Lung (tissue), 12 donors: ENCODE results near the gene LRRK2. TPM values are rescaled to one million over a fixed set of nuclear protein-coding genes. Genes with fewer than 3 reads are reported as not detected.

Source experiments
- ATAC-seq: fragments of 200-7000 bp; cut with Tn5 transposase; one replicate; pipeline ENCODE4 v1.9.1; 2020; ENCODE audit warnings: moderate number of reproducible peaks; ENCODE audit not compliant: insufficient read depth, low FRiP score
- DNase-seq, 3 donors: peaks; one replicate each; pipeline ENCODE4 v3.0.0-alpha.2; 2013 to 2017
- H3K27ac ChIP-seq, 2 donors: one replicate each; pipeline ENCODE4 v1.5.1; 2013; ENCODE audit warnings: mild to moderate bottlenecking in 2 of 2, moderate library complexity in 2 of 2, control low read depth in 1 of 2, inconsistent platforms in 1 of 2, low read depth in 1 of 2, low read length in 1 of 2
- H3K27me3 ChIP-seq, 3 donors: one replicate each; pipeline ENCODE4 v1.5.1; 2013; ENCODE audit warnings: low read length in 2 of 3; ENCODE audit not compliant: control insufficient read depth in 3 of 3, insufficient read depth in 3 of 3
- H3K36me3 ChIP-seq, 4 donors: one replicate each; pipeline ENCODE4 v1.5.1; 2013; ENCODE audit warnings: low read length in 4 of 4, mild to moderate bottlenecking in 1 of 4, moderate library complexity in 1 of 4; ENCODE audit not compliant: control insufficient read depth in 4 of 4, insufficient read depth in 4 of 4
- H3K4me1 ChIP-seq, 5 donors: one replicate each; pipeline ENCODE4 v1.5.1; 2013; ENCODE audit warnings: low read length in 5 of 5, mild to moderate bottlenecking in 2 of 5, moderate library complexity in 1 of 5; ENCODE audit not compliant: control insufficient read depth in 5 of 5, insufficient read depth in 5 of 5
- H3K4me3 ChIP-seq: one replicate; pipeline ENCODE4 v1.5.1; 2013; ENCODE audit warnings: mild to moderate bottlenecking, control low read depth, moderate library complexity
- H3K9ac ChIP-seq, 2 donors: one replicate each; pipeline ENCODE4 v1.5.1; 2013; ENCODE audit warnings: low read length in 2 of 2, control low read depth in 1 of 2; ENCODE audit not compliant: insufficient read depth in 1 of 2
- H3K9me3 ChIP-seq, 4 donors: one replicate each; pipeline ENCODE4 v1.5.1; 2013; ENCODE audit warnings: low read length in 3 of 4, mild to moderate bottlenecking in 1 of 4, moderate library complexity in 1 of 4; ENCODE audit not compliant: control insufficient read depth in 4 of 4, insufficient read depth in 3 of 4
- WGBS, 2 donors: extraction: QIAGEN DNeasy Blood & Tissue Kit; methylation state at CpG; one replicate each; pipeline ENCODE4 v1.1.7; 2013; 5-methylcytosine and 5-hydroxymethylcytosine counted together
- polyA plus RNA-seq, 2 donors: library from polyadenylated mRNA; stranded (reverse); fragments of 200-250 nt; gene quantifications; one replicate each; pipeline ENCODE4 v1.2.1, GENCODE V29; 2013
- total RNA-seq, 2 donors: library from RNA; depleted of rRNA in 1 of 2; stranded (reverse); fragments of >200 nt in 1 of 2; gene quantifications; one replicate each; pipeline ENCODE4 v1.2.1, GENCODE V29; 2014 to 2021
- TF ChIP-seq, protein P1 (sequence below): IDR thresholded peaks from 2 replicates; pipeline ENCODE4 v1.5.1; 2012; ENCODE audit warnings: mild to moderate bottlenecking; ENCODE audit errors: control extremely low read depth, extremely low read depth
- donor health status: control.
- donor health status: control.
- donor health status: Bipolar disorder and iron deficiency.
- donor health status: healthy.
- donor health status: DM: yes; HTN: yes; CAD: no.

The LRRK2 gene
- total and polyA plus RNA-seq, 4 donors, result 74.3 to 276 (median 193) TPM

DNA sequence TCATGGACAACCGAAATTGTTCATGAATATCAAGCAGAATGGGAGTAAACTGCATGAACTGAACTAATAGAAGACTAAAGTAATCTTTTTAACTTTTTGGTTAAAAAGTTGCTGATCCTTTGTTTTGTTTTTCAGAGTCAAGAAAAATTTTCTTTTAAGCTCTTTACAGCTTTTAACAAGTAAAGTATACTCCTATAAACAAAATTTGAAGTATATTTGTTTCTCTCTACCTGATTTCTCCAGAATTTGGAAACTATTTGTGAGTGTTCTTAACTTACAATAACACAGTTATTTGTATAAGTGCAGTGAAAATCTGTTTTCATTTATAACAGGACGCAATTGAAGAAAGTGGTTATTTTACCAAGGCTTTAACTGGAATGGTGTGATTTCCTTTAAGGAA is 12.2 kb upstream of the LRRK2 start:
- Histone ChIP-seq H3K9me3 (no peaks in the 10 kb centered on the region), H3K27ac (no peak overlapping the region), H3K4me3 (no peak overlapping the region), H3K27me3 (no peaks in the 10 kb centered on the region), H3K9ac (no peak overlapping the region), H3K36me3 (no peaks in the 10 kb centered on the region), H3K4me1 (no peaks in the 10 kb centered on the region)
- TF ChIP-seq, protein P1, sequence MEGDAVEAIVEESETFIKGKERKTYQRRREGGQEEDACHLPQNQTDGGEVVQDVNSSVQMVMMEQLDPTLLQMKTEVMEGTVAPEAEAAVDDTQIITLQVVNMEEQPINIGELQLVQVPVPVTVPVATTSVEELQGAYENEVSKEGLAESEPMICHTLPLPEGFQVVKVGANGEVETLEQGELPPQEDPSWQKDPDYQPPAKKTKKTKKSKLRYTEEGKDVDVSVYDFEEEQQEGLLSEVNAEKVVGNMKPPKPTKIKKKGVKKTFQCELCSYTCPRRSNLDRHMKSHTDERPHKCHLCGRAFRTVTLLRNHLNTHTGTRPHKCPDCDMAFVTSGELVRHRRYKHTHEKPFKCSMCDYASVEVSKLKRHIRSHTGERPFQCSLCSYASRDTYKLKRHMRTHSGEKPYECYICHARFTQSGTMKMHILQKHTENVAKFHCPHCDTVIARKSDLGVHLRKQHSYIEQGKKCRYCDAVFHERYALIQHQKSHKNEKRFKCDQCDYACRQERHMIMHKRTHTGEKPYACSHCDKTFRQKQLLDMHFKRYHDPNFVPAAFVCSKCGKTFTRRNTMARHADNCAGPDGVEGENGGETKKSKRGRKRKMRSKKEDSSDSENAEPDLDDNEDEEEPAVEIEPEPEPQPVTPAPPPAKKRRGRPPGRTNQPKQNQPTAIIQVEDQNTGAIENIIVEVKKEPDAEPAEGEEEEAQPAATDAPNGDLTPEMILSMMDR, result no peak
- 86 to 95% methylated on average over 2 of the region's 2 CpGs for WGBS, 2 donors
- DNase-seq (no peak), ATAC-seq (no peak)

DNA sequence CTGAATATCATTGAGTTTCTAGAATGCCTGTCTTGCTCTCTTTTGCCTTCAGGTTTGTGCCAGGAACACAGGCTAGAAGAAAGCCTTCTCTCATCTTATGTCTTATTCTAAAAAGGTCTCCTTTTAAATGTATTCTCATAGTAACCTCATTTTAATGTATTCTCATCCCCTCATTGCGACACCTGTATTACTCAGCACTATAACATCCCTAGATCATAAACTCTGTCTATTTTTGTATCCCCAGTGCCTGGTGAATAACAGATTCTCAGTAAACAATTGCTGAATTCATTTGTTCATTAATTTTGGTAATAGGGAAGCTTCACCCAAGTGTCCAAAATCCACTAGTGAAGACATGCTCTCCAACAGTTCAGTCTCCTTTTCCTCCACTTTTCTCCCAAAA is 8.8 kb upstream of the LRRK2 start:
- Histone ChIP-seq H3K27ac (no peak overlapping the region), H3K27me3 (no peaks in the 10 kb centered on the region)

DNA sequence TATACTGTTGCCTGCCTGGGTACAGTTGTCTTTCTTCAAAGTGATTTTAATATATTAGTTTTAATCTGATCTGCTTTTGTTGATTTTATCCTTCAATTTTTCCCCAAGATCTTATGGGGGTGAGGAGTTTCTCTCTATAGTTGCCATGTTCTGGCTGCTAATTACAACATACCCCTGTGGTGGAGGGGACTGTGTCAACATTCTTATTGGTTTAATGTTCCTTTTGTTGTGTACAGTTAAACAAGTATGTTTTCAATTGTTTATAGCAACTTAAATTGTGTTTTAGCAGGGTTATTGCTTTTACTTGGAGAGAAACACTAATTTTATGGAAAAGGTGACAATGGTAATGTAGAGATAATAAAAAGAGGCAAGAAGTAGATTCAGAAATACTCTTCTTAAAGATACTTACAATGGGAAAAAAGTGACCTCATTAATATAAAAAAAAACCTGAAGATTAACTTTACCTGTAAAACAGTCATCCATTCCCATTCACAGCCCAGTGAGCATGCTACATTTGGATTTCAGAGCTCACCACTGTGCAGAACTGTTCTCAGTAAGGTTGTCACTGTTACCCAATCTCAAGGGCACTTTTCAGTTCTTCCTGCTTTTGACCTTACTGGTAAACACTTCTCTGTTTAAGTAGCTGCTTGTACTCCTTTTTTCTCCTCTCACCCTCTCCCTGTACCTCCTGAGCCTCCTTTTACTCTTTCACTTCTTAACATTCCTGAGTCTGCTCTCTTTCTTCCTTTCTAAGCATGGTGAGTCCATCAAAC is 8.1 kb upstream of the LRRK2 start:
- no peaks in the 10 kb centered on the region for H3K27me3 ChIP-seq
- TF ChIP-seq, protein P1, result no peak
- H3K36me3 ChIP-seq, result no peaks in the 10 kb centered on the region
- no peaks in the 10 kb centered on the region for H3K9me3 ChIP-seq
- ATAC-seq, result peak; percentile 75
- no peak overlapping the region for H3K27ac ChIP-seq
- H3K4me1 ChIP-seq, result no peaks in the 10 kb centered on the region
- no peak overlapping the region for H3K4me3 ChIP-seq
- no peak overlapping the region for H3K9ac ChIP-seq
- DNase-seq, result peak in 1 of 3 donors; percentile 60

More for the DNA sequence above, 8.8 kb upstream of the LRRK2 start:
- H3K36me3 ChIP-seq, result no peaks in the 10 kb centered on the region
- no peak overlapping the region for H3K9ac ChIP-seq
- WGBS, 2 donors, result 74 to 90% methylated on average over 1 of the region's 1 CpG
- ATAC-seq (no peak), DNase-seq (no peak)
- H3K4me1 ChIP-seq, result no peaks in the 10 kb centered on the region
- TF ChIP-seq, protein P1, result no peak
- no peak overlapping the region for H3K4me3 ChIP-seq
- no peaks in the 10 kb centered on the region for H3K9me3 ChIP-seq

DNA sequence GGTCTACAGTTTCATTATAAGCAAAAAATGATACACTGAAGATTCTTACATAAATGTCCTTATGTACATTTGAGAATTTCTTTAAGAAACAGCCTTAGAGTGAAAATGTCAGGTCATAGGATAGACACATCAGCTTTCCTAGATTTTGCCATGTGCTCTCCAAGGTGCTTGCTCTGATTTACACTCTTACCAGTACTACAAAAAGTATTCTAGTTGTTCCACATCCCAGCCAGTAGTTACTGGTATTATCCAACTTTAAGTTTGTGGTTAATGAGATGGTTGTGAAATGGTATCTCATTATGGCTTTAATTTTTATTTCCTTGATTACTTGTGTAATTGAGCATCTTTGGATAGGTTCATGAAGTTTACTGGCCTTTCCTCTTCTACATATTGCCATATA is 5.0 kb upstream of the LRRK2 start:
- Histone ChIP-seq H3K9me3 (no peaks in the 10 kb centered on the region), H3K4me1 (peaks cover 0 to 5% (median 0%) of the 10 kb centered on the region in 5 donors), H3K27me3 (no peaks in the 10 kb centered on the region), H3K36me3 (no peaks in the 10 kb centered on the region), H3K9ac (no peak overlapping the region), H3K27ac (no peak overlapping the region), H3K4me3 (no peak overlapping the region)
- DNase-seq (no peak), ATAC-seq (no peak)
- TF ChIP-seq, protein P1, result no peak
